Activated CD4-positive, alpha-beta T cell treated with anti-CD3 and anti-CD28 coated beads, Interleukin-2, amount 10 ng/mL, durations not matched to agents 7 days and 5 days (primary cell): Measurements from ENCODE around the gene TRAPPC8. TPM values are rescaled to one million over a fixed set of nuclear protein-coding genes. Genes with fewer than 3 reads are reported as not detected.

Source experiments
- CTCF ChIA-PET: fragments of 350-600 bp; sonication (Branson Sonifier 250); formaldehyde crosslinking; loops from one replicate; lab custom pipeline; 2021; ENCODE audit warnings: antibody characterized with exemption; lab: Charles Lee
- POLR2A ChIA-PET: fragments of 350-600 bp; sonication (Branson Sonifier 250); formaldehyde crosslinking; loops from one replicate; lab custom pipeline; 2021; ENCODE audit warnings: antibody characterized with exemption; lab: Charles Lee
- DNase-seq: peaks from one replicate; pipeline ENCODE4 v3.0.0-alpha.2; 2020
- H3K27ac Mint-ChIP-seq: one replicate; pipeline ENCODE4 v1.8.0; 2021; ENCODE audit warnings: mild to moderate bottlenecking, moderate library complexity, mixed read lengths
- H3K27me3 Mint-ChIP-seq: one replicate; pipeline ENCODE4 v1.8.0; 2021; ENCODE audit warnings: mixed read lengths
- H3K36me3 Mint-ChIP-seq: one replicate; pipeline ENCODE4 v1.8.0; 2021; ENCODE audit warnings: low read depth, mixed read lengths
- H3K4me1 Mint-ChIP-seq: one replicate; pipeline ENCODE4 v1.8.0; 2021; ENCODE audit warnings: mixed read lengths
- H3K4me3 Mint-ChIP-seq: one replicate; pipeline ENCODE4 v1.8.0; 2021; ENCODE audit warnings: mild to moderate bottlenecking, moderate library complexity, mixed read lengths
- H3K9me3 Mint-ChIP-seq: one replicate; pipeline ENCODE4 v1.8.0; 2021; ENCODE audit warnings: mixed read lengths
- total RNA-seq, 2 experiments: library from RNA; stranded (reverse); gene quantifications; one replicate each; pipeline ENCODE4 v1.2.3, GENCODE V29; 2021

TRAPPC8 gene
- total RNA-seq, 2 experiments from 2014 or later: 38.7 to 45.9 TPM

DNA sequence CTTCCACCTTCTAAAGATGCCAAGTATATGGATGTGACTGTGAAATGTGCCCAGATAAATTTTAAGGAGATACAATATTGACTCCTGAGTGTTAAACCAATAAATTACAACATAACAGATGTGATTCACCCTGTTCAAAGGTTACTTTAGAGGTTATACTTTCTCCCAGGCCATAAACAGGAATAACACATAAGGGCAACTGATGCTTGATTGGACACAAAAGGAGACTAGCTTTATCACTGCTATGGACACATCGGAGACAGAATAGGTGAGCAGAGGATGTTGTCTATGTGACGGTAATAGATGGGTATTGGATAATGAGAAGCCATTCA lies 150.4 kb downstream of the TRAPPC8 start:
- CTCF ChIA-PET: no interaction called here
- Mint-ChIP-seq H3K4me1 (no peaks in the 10 kb centered on the region), H3K27ac (no peak overlapping the region), H3K9me3 (no peaks in the 10 kb centered on the region), H3K27me3 (no peaks in the 10 kb centered on the region), H3K36me3 (no peaks in the 10 kb centered on the region), H3K4me3 (no peak overlapping the region)
- no peak for DNase-seq
- POLR2A ChIA-PET: no interaction called here

DNA sequence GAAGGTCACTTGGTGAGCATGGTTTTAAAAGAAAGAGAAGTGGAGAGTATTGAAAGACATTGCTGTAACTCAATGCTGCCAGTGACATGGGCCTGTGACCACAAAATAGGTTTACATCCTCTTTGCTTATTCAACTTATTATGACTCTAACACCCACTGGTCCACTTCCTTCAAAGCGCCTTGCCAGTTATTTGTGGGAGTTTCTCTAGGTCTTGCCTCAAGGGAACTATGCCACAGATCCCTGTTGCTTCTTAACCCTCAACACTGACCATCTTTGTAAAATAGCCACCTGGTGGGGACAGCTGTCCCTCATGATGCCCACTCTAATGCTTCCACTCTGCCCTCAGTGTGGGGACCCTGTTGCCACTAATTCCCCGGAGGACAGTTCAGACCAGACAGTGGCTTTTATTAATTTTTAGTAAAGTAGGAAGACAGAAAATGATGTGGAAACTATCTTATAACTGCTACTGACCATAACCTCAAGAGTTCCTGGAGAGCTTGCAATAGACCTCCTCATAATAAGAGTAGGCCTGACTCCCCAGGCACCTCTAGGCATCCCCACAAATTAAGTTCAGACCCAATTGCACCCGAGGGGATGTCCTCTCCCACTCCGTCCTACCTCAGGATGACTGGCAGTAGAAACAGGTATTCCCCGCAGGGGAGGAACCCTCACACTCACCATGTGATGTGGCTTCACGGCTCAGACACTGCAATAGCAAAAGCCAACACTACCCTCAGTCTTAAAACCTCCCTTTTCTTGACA lies 150.9 kb downstream of the TRAPPC8 start:
- Mint-ChIP-seq H3K4me1 (no peaks in the 10 kb centered on the region), H3K9me3 (no peaks in the 10 kb centered on the region), H3K4me3 (no peak overlapping the region), H3K36me3 (no peaks in the 10 kb centered on the region), H3K27me3 (no peaks in the 10 kb centered on the region), H3K27ac (no peak overlapping the region)
- DNase-seq: no peak
- POLR2A ChIA-PET: no interaction called here
- CTCF ChIA-PET: no interaction called here

DNA sequence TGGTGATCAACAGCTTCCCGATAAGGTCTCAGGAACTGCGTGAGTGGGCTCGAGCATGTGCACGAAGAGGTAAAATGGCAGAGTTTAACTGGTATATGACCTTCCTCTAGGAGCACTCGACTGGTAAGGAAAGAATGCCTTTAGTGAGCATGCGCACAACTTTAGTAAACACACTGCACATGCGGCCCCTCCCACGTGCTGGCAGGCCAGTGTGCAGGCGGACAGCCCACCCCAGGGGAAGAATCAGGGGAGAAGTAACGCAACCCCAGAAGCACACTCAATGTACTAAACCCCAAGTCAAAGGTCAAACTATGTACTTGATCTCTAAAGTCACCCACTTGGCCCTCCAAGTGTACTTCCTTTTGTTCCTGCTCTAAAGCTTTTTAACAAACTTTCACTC lies 153.5 kb downstream of the TRAPPC8 start:
- POLR2A ChIA-PET: no interaction called here
- H3K9me3 Mint-ChIP-seq: no peaks in the 10 kb centered on the region

DNA sequence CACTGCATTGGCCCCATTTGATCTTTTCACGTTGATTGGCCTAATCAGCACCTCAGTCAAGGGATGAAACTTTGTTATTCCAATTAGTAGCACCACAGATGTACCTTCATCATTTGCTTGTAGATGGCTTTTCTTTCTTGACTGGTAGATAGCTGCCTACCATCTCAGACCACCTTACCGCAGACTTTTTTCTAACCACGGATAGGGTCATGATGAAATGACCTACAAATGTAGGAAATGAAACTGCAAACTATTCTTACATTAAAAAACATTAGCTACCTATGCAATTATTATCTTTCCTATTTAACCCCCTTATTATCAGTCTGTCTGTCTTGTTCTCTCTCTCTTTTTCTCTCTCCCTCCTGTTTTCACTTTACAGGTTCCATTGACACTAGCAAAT lies 159.9 kb downstream of the TRAPPC8 start:
- Mint-ChIP-seq H3K27ac (no peak overlapping the region), H3K4me1 (no peaks in the 10 kb centered on the region), H3K4me3 (no peak overlapping the region), H3K9me3 (peaks cover 13% of the 10 kb centered on the region), H3K36me3 (no peaks in the 10 kb centered on the region), H3K27me3 (peaks cover 2% of the 10 kb centered on the region)
- ChIA-PET CTCF (interaction anchor here (1.4 kb wide), 1 partner anchor 8 kb away, joined by 3 read pairs; no protein-coding TSS in a partner anchor), POLR2A (no interaction called here)
- no peak for DNase-seq

More for the DNA sequence above, 153.5 kb downstream of the TRAPPC8 start:
- Mint-ChIP-seq H3K27me3 (no peaks in the 10 kb centered on the region), H3K27ac (no peak overlapping the region), H3K36me3 (no peaks in the 10 kb centered on the region), H3K4me3 (no peak overlapping the region), H3K4me1 (no peaks in the 10 kb centered on the region)
- CTCF ChIA-PET: no interaction called here
- no peak for DNase-seq

Other genes starting within 250 kb of the TRAPPC8 start
- gene SLC25A52, start 182.2 kb downstream of the TRAPPC8 start, total RNA-seq: not detected
- 10 to 100 TPM; 35.6 to 36.0 TPM for gene RNF125, start 75.7 kb upstream of the TRAPPC8 start, total RNA-seq
- gene RNF138, start 148.7 kb upstream of the TRAPPC8 start, total RNA-seq: 10 to 100 TPM; 67.7 to 77.4 TPM
- gene MEP1B, start 246.9 kb upstream of the TRAPPC8 start, total RNA-seq: not detected